SU-DHL-6 (cell line): Measurements from ENCODE around the gene AADAC.

ENCODE experiments used
- CTCF ChIP-seq: fragments of 200-600 bp; sonication (generic); IDR thresholded peaks from one replicate; pipeline ENCODE4 v1.5.1; 2017; ENCODE audit warnings: antibody characterized with exemption, mild to moderate bottlenecking, low read length, moderate library complexity; ENCODE audit not compliant: insufficient read depth, poor library complexity, severe bottlenecking
- EZH2phosphoT487 ChIP-seq: fragments of 200-600 bp; sonication (generic), shearing (Covaris generic); conservative IDR thresholded peaks from 2 replicates; pipeline ENCODE4 v1.6.1; 2018; ENCODE audit warnings: mild to moderate bottlenecking, antibody characterized with exemption, low read length, moderate library complexity, mixed read lengths

DNA sequence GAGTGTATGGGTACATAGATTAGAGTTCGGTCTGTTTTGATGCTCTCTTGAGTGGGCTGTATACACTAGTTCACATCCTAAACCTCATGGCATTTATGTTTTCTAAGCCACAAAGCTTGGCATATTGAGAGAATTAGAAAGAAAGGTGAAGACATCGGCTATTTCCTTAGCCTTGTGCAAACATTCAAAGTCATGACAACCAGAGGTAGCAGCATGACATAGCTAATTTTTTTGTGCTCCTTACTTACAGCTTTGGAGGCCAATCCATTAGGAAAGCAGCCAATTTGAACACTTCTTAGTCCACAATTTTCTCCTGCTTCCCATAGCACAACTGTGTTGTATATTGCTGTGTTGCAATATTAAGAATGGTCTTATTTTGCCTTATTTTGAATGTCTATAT is 21.5 kb upstream of the AADAC start:
- no peak for TF ChIP-seq CTCF
- TF ChIP-seq EZH2phosphoT487, result no peak
